ENCODE data around the gene AFF3. TPM values are rescaled to one million over a fixed set of nuclear protein-coding genes. Genes with fewer than 3 reads are reported as not detected.

The AFF3 gene
- total and polyA plus RNA-seq, 2 of the 8 experiments (the other 6 are each of a cell fraction or from before 2014, with no cell fraction given) = 0.27 to 3.0 TPM

DNA sequence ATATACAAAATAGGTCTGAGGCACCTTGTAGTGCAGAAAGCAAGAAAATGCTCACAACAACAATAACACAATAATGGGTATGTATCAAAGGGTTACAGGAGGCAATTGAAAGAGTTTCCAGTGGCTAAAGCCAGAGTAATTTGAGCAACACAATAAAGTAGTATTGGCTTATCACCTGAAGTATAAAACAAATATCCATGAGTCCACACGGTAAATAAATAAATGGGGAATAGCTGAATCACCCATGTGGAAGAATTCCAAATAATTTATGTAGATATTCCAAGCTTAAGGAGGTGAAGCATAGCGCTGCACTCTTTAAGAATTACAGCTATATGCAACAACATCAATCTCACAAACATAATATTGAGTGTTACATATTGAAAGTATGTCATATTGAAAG is 110.8 kb downstream of the AFF3 start (continued):
- no peak for TF ChIP-seq FOSL1 (IDR thresholded peaks at IDR 0.05; ENCODE audit: insufficient read depth, low read depth, low read length)
- no peak for TF ChIP-seq CBX5 (IDR thresholded peaks at IDR 0.05; ENCODE audit: low read depth, low read length)
- no peak for TF ChIP-seq EZH2 (IDR thresholded peaks at IDR 0.05; ENCODE audit: low read depth, low read length, severe bottlenecking)
- no peak for TF ChIP-seq SIN3A (conservative IDR thresholded peaks at IDR 0.05 in 1 of 2, IDR thresholded peaks at IDR 0.05 in 1 of 2; ENCODE audit: low read depth in 1 of 2, low read length in 2 of 2)
- TF ChIP-seq YY1 (IDR thresholded peaks at IDR 0.05; ENCODE audit: low read depth, low read length) = no peak
- TF ChIP-seq CREB1 (IDR thresholded peaks at IDR 0.05) = no peak
- TF ChIP-seq SP1 (IDR thresholded peaks at IDR 0.05; ENCODE audit: low read depth, low read length) = no peak
